A549 (cell line): ENCODE results near the gene TEAD4. TPM values are rescaled to one million over a fixed set of nuclear protein-coding genes. Genes with fewer than 3 reads are reported as not detected.
A peak's percentile ranks its signal among the peaks of the same experiment; 100 is the strongest.

Source experiments
- ATAC-seq, 2 experiments: fragments of 200-7000 bp in 1 of 2; fragments of >200 bp in 1 of 2; cut with Nextera tagmentation in 1 of 2; cut with Tn5 transposase in 1 of 2; 3 replicates each; pipeline versions ENCODE4 v1.8.0 to v1.9.1; 2018 to 2020; ENCODE audit warnings: mild to moderate bottlenecking in 1 of 2, moderate library complexity in 1 of 2
- CTCF ChIA-PET: fragments of 300-600 bp; sonication (Branson Sonifier 250); formaldehyde crosslinking; extraction: SDS; loops from one replicate; lab custom pipeline; 2021; ENCODE audit warnings: antibody characterized with exemption, inconsistent platforms; lab: Yijun Ruan, JAX
- POLR2A ChIA-PET: fragments of 350-600 bp; formaldehyde crosslinking; extraction: SDS; loops from one replicate; lab custom pipeline; 2021; ENCODE audit warnings: antibody characterized with exemption, inconsistent platforms; lab: Yijun Ruan, JAX
- DNase-seq, 2 experiments: peaks; one replicate each; pipeline versions ENCODE4 v3.0.0 to v3.0.0-alpha.2; 2011 to 2016; ENCODE audit warnings: low read depth in 1 of 2, low spot score in 1 of 2
- FAIRE-seq: peaks from 2 replicates; lab custom pipeline; 2011; peaks lifted over from hg19 to GRCh38; lab: Jason Lieb, UNC
- H3K27ac ChIP-seq, 2 experiments: fragments of >200 bp; sonication (Bioruptor Twin); formaldehyde crosslinking; 3 replicates each; pipeline ENCODE4 v1.5.1; 2016 to 2017
- H3K4me1 ChIP-seq: fragments of >200 bp; sonication (Bioruptor Twin); formaldehyde crosslinking; 3 replicates; pipeline ENCODE4 v1.6.1; 2016
- H3K4me2 ChIP-seq: fragments of >200 bp; sonication (Bioruptor Twin); formaldehyde crosslinking; 3 replicates; pipeline ENCODE4 v1.6.1; 2016
- H3K4me3 ChIP-seq: fragments of >200 bp; sonication (Bioruptor Twin); formaldehyde crosslinking; 3 replicates; pipeline ENCODE4 v1.5.1; 2016
- H3K9me3 ChIP-seq: fragments of >200 bp; sonication (Bioruptor Twin); formaldehyde crosslinking; 3 replicates; pipeline ENCODE4 v1.6.1; 2016
- BCL3 ChIP-seq: fragments of >200 bp; sonication (Bioruptor Twin); formaldehyde crosslinking; IDR thresholded peaks from 3 replicates; pipeline ENCODE4 v1.6.1; 2016
- CBX8 ChIP-seq: fragments of 200-600 bp; sonication (generic); IDR thresholded peaks from 2 replicates; pipeline ENCODE4 v1.6.1; 2016
- HOXB5 ChIP-seq: fragments of 250-450 bp; sonication (Bioruptor Pico); IDR thresholded peaks from 2 replicates; pipeline ENCODE4 v1.5.0; 2020; ENCODE audit warnings: mild to moderate bottlenecking, moderate library complexity
- JUN ChIP-seq, 2 experiments: fragments of >200 bp; sonication (Bioruptor Twin); formaldehyde crosslinking; IDR thresholded peaks; 2 replicates in 1 of 2; 3 replicates in 1 of 2; pipeline ENCODE4 v1.6.1; 2016 to 2017
- KDM5A ChIP-seq: fragments of 200-600 bp; sonication (generic); IDR thresholded peaks from 2 replicates; pipeline ENCODE4 v1.6.1; 2016; ENCODE audit warnings: antibody characterized with exemption, mild to moderate bottlenecking
- MAZ ChIP-seq: fragments of 150-350 bp; IDR thresholded peaks from 2 replicates; pipeline ENCODE4 v1.6.1; 2014; ENCODE audit warnings: antibody characterized with exemption, low read depth, low read length, borderline replicate concordance
- PBX3 ChIP-seq: IDR thresholded peaks from 2 replicates; pipeline ENCODE4 v1.6.1; 2012
- PHF8 ChIP-seq: fragments of 200-600 bp; sonication (generic); IDR thresholded peaks from 2 replicates; pipeline ENCODE4 v1.6.1; 2016; ENCODE audit warnings: low read depth, mild to moderate bottlenecking, antibody characterized with exemption, moderate library complexity, borderline replicate concordance
- POLR2A ChIP-seq: IDR thresholded peaks from 2 replicates; pipeline ENCODE4 v1.6.1; 2012; ENCODE audit warnings: mild to moderate bottlenecking, low read length
- SREBF2 ChIP-seq: fragments of 450-650 bp; IDR thresholded peaks from 2 replicates; pipeline ENCODE4 v1.6.1; 2014; ENCODE audit warnings: mild to moderate bottlenecking, moderate library complexity
- WGBS: methylation state at CpG from one replicate; pipeline ENCODE4 v1.1.6; 2017; ENCODE audit errors: missing lambda C conversion rate; 5-methylcytosine and 5-hydroxymethylcytosine counted together
- polyA plus RNA-seq, 4 experiments: library from polyadenylated mRNA; depleted of rRNA in 3 of 4; stranded (reverse); fragments of >200 nt; fragmentation: RNase III in 1 of 4; extraction: RNeasy Plus Mini Kit Qiagen cat#74134 plus additional on column Dnase treatment in 1 of 4; gene quantifications; 2 replicates in 3 of 4; 3 replicates in 1 of 4; pipeline ENCODE4 v1.2.3, GENCODE V29; 2011 to 2017
- TF ChIP-seq, protein P1 (sequence below): fragments of 200-600 bp; sonication (generic); IDR thresholded peaks from 2 replicates; pipeline ENCODE4 v1.6.1; 2016; ENCODE audit warnings: antibody characterized with exemption, mild to moderate bottlenecking, moderate library complexity
- TF ChIP-seq, protein P2 (sequence below): IDR thresholded peaks from 2 replicates; pipeline ENCODE4 v1.6.1; 2012; ENCODE audit warnings: low read depth, borderline replicate concordance
- TF ChIP-seq, protein P3 (sequence below): IDR thresholded peaks from 2 replicates; pipeline ENCODE4 v1.6.1; 2012

TEAD4 gene
- polyA plus RNA-seq, 2 of the 4 experiments (the other 2 are of a cell fraction), result 22.6 to 31.8 TPM

GRCh38 chr12:3073438-3074250 is 114.4 kb downstream of the TEAD4 start (continued):
- TF ChIP-seq, protein P1, sequence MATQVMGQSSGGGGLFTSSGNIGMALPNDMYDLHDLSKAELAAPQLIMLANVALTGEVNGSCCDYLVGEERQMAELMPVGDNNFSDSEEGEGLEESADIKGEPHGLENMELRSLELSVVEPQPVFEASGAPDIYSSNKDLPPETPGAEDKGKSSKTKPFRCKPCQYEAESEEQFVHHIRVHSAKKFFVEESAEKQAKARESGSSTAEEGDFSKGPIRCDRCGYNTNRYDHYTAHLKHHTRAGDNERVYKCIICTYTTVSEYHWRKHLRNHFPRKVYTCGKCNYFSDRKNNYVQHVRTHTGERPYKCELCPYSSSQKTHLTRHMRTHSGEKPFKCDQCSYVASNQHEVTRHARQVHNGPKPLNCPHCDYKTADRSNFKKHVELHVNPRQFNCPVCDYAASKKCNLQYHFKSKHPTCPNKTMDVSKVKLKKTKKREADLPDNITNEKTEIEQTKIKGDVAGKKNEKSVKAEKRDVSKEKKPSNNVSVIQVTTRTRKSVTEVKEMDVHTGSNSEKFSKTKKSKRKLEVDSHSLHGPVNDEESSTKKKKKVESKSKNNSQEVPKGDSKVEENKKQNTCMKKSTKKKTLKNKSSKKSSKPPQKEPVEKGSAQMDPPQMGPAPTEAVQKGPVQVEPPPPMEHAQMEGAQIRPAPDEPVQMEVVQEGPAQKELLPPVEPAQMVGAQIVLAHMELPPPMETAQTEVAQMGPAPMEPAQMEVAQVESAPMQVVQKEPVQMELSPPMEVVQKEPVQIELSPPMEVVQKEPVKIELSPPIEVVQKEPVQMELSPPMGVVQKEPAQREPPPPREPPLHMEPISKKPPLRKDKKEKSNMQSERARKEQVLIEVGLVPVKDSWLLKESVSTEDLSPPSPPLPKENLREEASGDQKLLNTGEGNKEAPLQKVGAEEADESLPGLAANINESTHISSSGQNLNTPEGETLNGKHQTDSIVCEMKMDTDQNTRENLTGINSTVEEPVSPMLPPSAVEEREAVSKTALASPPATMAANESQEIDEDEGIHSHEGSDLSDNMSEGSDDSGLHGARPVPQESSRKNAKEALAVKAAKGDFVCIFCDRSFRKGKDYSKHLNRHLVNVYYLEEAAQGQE, result no peak
- TF ChIP-seq PHF8, result no peak
- TF ChIP-seq, all 56 proteins: peak for 4

DNA sequence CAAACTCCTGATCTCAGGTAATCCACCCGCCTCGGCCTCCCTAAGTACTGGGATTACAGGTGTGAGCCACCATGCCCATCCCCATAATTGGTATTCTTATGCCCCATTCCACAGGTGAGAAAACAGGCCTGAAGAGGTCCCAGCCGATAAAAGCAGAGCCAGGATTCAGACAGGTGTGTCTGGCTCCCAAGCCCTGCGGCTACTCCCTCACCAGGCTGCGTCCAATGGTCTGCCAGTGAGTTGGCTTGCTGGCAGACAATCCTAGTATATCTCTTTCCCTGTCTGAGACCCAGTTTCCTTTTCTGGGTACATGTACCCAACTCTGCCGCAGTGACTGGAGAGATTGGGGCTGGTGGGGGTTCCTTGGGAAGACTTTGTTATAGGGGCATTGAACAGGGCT is 116.1 kb downstream of the TEAD4 start:
- H3K4me3 ChIP-seq, result no peak overlapping the region
- ChIA-PET CTCF (interaction anchor here (1.3 to 10.6 kb wide), 5 partner anchors 15 to 225 kb away, joined by 3 to 127 read pairs (median 34); no protein-coding TSS in a partner anchor), POLR2A (no interaction called here)
- no peak for DNase-seq
- no peaks in the 10 kb centered on the region for H3K9me3 ChIP-seq
- TF ChIP-seq PBX3, result no peak
- no peak for TF ChIP-seq KDM5A
- no peak for FAIRE-seq
- ATAC-seq, result no peak
- WGBS, result 92% methylated on average over 6 of the region's 6 CpGs
- H3K4me2 ChIP-seq, result no peak overlapping the region
- no peak overlapping the region for H3K27ac ChIP-seq
- H3K4me1 ChIP-seq, result peaks cover 11% of the 10 kb centered on the region; the same call in 2 of the 3 replicates

DNA sequence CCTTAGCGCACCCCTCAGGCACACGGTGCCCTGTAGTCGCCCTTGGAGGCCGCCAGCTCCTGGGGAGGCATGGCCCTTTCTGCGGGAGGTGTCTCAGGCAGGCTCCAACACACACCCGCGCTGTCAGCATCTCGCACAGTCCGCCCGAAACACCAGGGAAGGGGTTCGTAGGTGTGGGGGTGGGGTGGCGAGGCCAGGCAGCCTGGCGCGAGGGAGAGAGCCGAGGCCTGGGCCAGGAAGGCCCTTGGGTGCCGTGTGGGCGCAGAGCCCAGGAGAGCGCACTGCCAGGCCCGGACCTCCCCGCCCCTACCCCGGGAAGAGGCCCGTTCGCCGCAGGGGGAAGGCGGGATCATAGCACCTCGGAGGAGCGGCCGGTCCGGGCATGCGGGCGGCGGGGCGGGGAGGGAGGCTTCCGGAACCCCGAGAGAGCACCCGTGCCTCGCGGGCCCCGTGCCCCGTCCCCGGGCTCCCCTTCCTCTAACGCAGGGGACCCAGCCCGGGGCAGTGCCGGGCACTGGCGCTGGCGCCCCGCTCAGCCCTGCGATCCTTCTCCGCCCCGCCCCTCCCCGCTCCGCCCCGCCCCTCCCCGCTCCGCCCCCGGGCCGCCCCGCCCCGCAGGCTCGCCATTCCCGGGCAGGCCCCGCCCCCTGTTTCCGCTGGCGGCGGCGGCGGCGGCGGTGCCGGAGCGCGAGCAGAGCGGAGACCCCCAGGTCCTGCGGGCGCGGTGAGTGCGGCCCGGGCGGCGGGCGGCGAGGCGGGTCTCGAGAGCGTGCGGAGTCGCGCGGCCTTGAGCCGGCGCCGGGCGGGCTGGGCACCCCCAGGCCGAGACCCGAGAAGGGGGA is 117.8 kb downstream of the TEAD4 start, which contains the start of gene TSPAN9:
Gene TSPAN9 (plus strand): TSS at position 650 of the 842 bp plus-strand sequence. CDS start 123,815 bp downstream, outside the sequence.
- WGBS, result 11% methylated on average over 13 of the region's 95 CpGs
- peak; percentile 86 to 92 for ATAC-seq
- POLR2A ChIA-PET, result interaction anchor here (0.7 kb wide), 1 partner anchor 36 kb away, joined by 4 read pairs; no protein-coding TSS in a partner anchor
- H3K4me3 ChIP-seq, result peak within 1 kb of the TSS; percentile 87
- TF ChIP-seq MAZ, result no peak
- TF ChIP-seq, protein P2, sequence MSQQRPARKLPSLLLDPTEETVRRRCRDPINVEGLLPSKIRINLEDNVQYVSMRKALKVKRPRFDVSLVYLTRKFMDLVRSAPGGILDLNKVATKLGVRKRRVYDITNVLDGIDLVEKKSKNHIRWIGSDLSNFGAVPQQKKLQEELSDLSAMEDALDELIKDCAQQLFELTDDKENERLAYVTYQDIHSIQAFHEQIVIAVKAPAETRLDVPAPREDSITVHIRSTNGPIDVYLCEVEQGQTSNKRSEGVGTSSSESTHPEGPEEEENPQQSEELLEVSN, result peak; percentile 65; the same call in 1 of the 2 replicates
- TF ChIP-seq, protein P3, sequence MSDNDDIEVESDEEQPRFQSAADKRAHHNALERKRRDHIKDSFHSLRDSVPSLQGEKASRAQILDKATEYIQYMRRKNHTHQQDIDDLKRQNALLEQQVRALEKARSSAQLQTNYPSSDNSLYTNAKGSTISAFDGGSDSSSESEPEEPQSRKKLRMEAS, result peak; percentile 72
- 0 out of 2 replicates have a peak, but pooled peaks have one; percentile 12 for TF ChIP-seq HOXB5 (CRISPR knock-in tag)
- peak; percentile 87 for TF ChIP-seq PHF8
- TF ChIP-seq POLR2A, result peak; percentile 89
- TF ChIP-seq JUN (IDR thresholded peaks at IDR 0.05), result peak; percentile 53 to 81; a peak in 4 of 5 replicates
- no peak for TF ChIP-seq CBX8
- TF ChIP-seq SREBF2, result no peak
- peak; percentile 74; the same call in 1 of the 3 replicates for TF ChIP-seq BCL3
- TF ChIP-seq, all 56 proteins: peak for 7
- DNase-seq, result peak; percentile 74 to 83
- H3K9me3 ChIP-seq, result no peaks in the 10 kb centered on the region
- no peak for FAIRE-seq
- peak within 1 kb of the TSS; percentile 94 for H3K4me2 ChIP-seq
- CTCF ChIA-PET, result interaction anchor here (1.0 to 10.6 kb wide), 4 partner anchors 9 to 198 kb away, joined by 3 to 127 read pairs (median 32); no protein-coding TSS in a partner anchor
- H3K27ac ChIP-seq, result peak within 1 kb of the TSS; percentile 83 to 87
- peaks cover 11% of the 10 kb centered on the region; the same call in 2 of the 3 replicates for H3K4me1 ChIP-seq
